Endothelial cell of umbilical vein (primary cell): ENCODE results near the gene KCNMB3. TPM values are rescaled to one million over a fixed set of nuclear protein-coding genes. Genes with fewer than 3 reads are reported as not detected.
"Not testable (repeated sequence)": the region's sequence is repeated elsewhere in the genome, so short reads cannot be mapped to it uniquely, and the experiment has no call there.

Experiments
- BruUV-seq: library from RNA; stranded (reverse); fragments of 400-500 nt; replicated peaks from 2 replicates; lab custom pipeline; 2021; lab: Mats Ljungman, UMichigan
- CTCF ChIA-PET: fragments of 300-600, 350-600 bp; sonication (Branson Sonifier 250); formaldehyde crosslinking; loops from one replicate; lab custom pipeline; 2021; ENCODE audit warnings: antibody characterized with exemption, inconsistent platforms; lab: Charles Lee
- POLR2A ChIA-PET: fragments of 300-600, 350-600 bp; sonication (Branson Sonifier 250); formaldehyde crosslinking; loops from one replicate; lab custom pipeline; 2021; ENCODE audit warnings: antibody characterized with exemption, inconsistent platforms; lab: Charles Lee
- DNase-seq: peaks from one replicate; pipeline ENCODE4 v3.0.0-alpha.2; 2011; ENCODE audit warnings: low read depth, low spot score
- FAIRE-seq: peaks from 2 replicates; lab custom pipeline; 2011; peaks lifted over from hg19 to GRCh38; lab: Jason Lieb, UNC
- H2AFZ ChIP-seq: 2 replicates; pipeline ENCODE4 v1.6.0; 2012; ENCODE audit warnings: low read depth, low read length, control low read depth, inconsistent platforms
- H3K27ac ChIP-seq: 2 replicates; pipeline ENCODE4 v1.5.1; 2011; ENCODE audit warnings: low read depth, mild to moderate bottlenecking, control low read depth, low read length, moderate library complexity; ENCODE audit not compliant: insufficient read depth
- H3K27me3 ChIP-seq, 2 experiments: 2 replicates each; pipeline versions ENCODE4 v1.6.0 to v1.6.1; 2011; ENCODE audit warnings: low read length in 2 of 2, mixed read lengths in 1 of 2; ENCODE audit not compliant: control insufficient read depth in 2 of 2, insufficient read depth in 2 of 2
- H3K36me3 ChIP-seq, 2 experiments: 2 replicates in 1 of 2; 3 replicates in 1 of 2; pipeline ENCODE4 v1.5.1; 2011; ENCODE audit warnings: low read length in 2 of 2, mild to moderate bottlenecking in 1 of 2, moderate library complexity in 1 of 2; ENCODE audit not compliant: control insufficient read depth in 2 of 2, insufficient read depth in 2 of 2; ENCODE audit errors: extremely low read depth in 1 of 2
- H3K4me1 ChIP-seq: 3 replicates; pipeline ENCODE4 v1.5.1; 2011; ENCODE audit warnings: mild to moderate bottlenecking, low read length; ENCODE audit not compliant: control insufficient read depth, insufficient read depth; ENCODE audit errors: extremely low read depth
- H3K4me2 ChIP-seq: 2 replicates; pipeline ENCODE4 v1.6.1; 2011; ENCODE audit warnings: low read length, control low read depth, mixed read lengths; ENCODE audit not compliant: insufficient read depth
- H3K4me3 ChIP-seq, 3 experiments: fragments of 200-600 bp in 1 of 3; sonication (generic), shearing (Covaris generic) in 1 of 3; replicated peaks in 1 of 3; 2 replicates each; pipeline ENCODE4 v1.5.1; 2011 to 2016; ENCODE audit warnings: control low read depth in 3 of 3, low read length in 3 of 3, mild to moderate bottlenecking in 2 of 3, inconsistent platforms in 1 of 3, low read depth in 1 of 3, moderate library complexity in 1 of 3; ENCODE audit not compliant: insufficient read depth in 1 of 3
- H3K79me2 ChIP-seq: 2 replicates; pipeline ENCODE4 v1.6.0; 2012; ENCODE audit warnings: low read length, inconsistent platforms; ENCODE audit not compliant: control insufficient read depth, insufficient read depth
- H3K9ac ChIP-seq: replicated peaks from 2 replicates; pipeline ENCODE3; 2011; ENCODE audit warnings: low read length, control low read depth; ENCODE audit not compliant: insufficient read depth; ENCODE audit errors: extremely low read depth
- H3K9me1 ChIP-seq: replicated peaks from 3 replicates; pipeline ENCODE4 v1.6.0; 2011; ENCODE audit warnings: mild to moderate bottlenecking, low read length; ENCODE audit not compliant: control insufficient read depth, insufficient read depth; ENCODE audit errors: extremely low read depth
- H3K9me3 ChIP-seq: replicated peaks from 2 replicates; pipeline ENCODE4 v1.5.1; 2012; ENCODE audit warnings: low read length, inconsistent platforms; ENCODE audit not compliant: control insufficient read depth, insufficient read depth
- H4K20me1 ChIP-seq: replicated peaks from 2 replicates; pipeline ENCODE3; 2011; ENCODE audit warnings: mild to moderate bottlenecking, low read length; ENCODE audit not compliant: control insufficient read depth, insufficient read depth; ENCODE audit errors: extremely low read depth
- EZH2 ChIP-seq: IDR thresholded peaks from 2 replicates; pipeline ENCODE4 v1.6.1; 2012; ENCODE audit warnings: borderline replicate concordance, low read depth, mild to moderate bottlenecking, moderate library complexity, low read length, inconsistent platforms; ENCODE audit not compliant: severe bottlenecking
- FOS ChIP-seq: IDR thresholded peaks from 2 replicates; pipeline ENCODE4 v1.6.1; 2011; ENCODE audit warnings: mild to moderate bottlenecking, low read length, moderate library complexity, borderline replicate concordance; ENCODE audit not compliant: insufficient read depth
- GATA2 ChIP-seq: IDR thresholded peaks from 2 replicates; pipeline ENCODE4 v1.7.0; 2011; ENCODE audit warnings: low read depth, mild to moderate bottlenecking, moderate library complexity, mixed read lengths, low read length; ENCODE audit not compliant: insufficient read length, insufficient read depth
- JUN ChIP-seq: IDR thresholded peaks from 2 replicates; pipeline ENCODE4 v1.6.1; 2011; ENCODE audit warnings: borderline replicate concordance, low read depth; ENCODE audit not compliant: insufficient read length, insufficient read depth
- MAX ChIP-seq: IDR thresholded peaks from 2 replicates; pipeline ENCODE4 v1.6.1; 2011; ENCODE audit not compliant: insufficient read depth, insufficient read length
- MYC ChIP-seq: IDR thresholded peaks from one replicate; pipeline ENCODE4 v1.6.1; 2011; ENCODE audit warnings: mild to moderate bottlenecking, low read depth, low read length
- POLR2A ChIP-seq: IDR thresholded peaks from 2 replicates; pipeline ENCODE4 v1.6.1; 2012; ENCODE audit warnings: low read depth, mild to moderate bottlenecking, control low read depth, low read length
- POLR2AphosphoS5 ChIP-seq: IDR thresholded peaks from 2 replicates; pipeline ENCODE4 v1.6.1; 2012; ENCODE audit warnings: low read depth, mild to moderate bottlenecking, control low read depth, low read length, moderate library complexity; ENCODE audit not compliant: insufficient read depth
- dilution Hi-C: fragments of 300-500 bp; cut with MboI; formaldehyde crosslinking; loops from one replicate; pipeline ENCODE4 v1.15.0; 2019; ENCODE audit warnings: low sequenced_read_pairs; ENCODE audit not compliant: extremely low pct_ligation_motif_present
- intact Hi-C: fragments of 100-400 bp; cut with micrococcal nuclease; formaldehyde crosslinking; loops from one replicate; pipeline ENCODE4 v1.10.0; 2022
- polyA plus RNA-seq, 4 experiments: library from polyadenylated mRNA; depleted of rRNA in 3 of 4; stranded (reverse) in 3 of 4; unstranded in 1 of 4; fragments of >200 nt; gene quantifications; 2 replicates each; pipeline versions ENCODE4 v1.2.1 to v1.2.3, GENCODE V29; 2011 to 2012; ENCODE audit warnings: missing spikeins in 1 of 4
- total RNA-seq: library from RNA; stranded (reverse); gene quantifications from 2 replicates; pipeline ENCODE4 v1.2.3, GENCODE V29; 2021
- TF ChIP-seq, protein P1 (sequence below), 2 donors: IDR thresholded peaks; 1 replicate in 1 of 2; 2 replicates in 1 of 2; pipeline ENCODE4 v1.5.1; 2011; ENCODE audit warnings: low read length in 2 of 2, mild to moderate bottlenecking in 2 of 2, moderate library complexity in 2 of 2, control low read depth in 1 of 2, inconsistent platforms in 1 of 2, low read depth in 1 of 2; ENCODE audit not compliant: insufficient read depth in 1 of 2; ENCODE audit errors: extremely low read depth in 1 of 2

KCNMB3 gene
- total and polyA plus RNA-seq, 2 donors (not counting 3 experiments of a cell fraction or from before 2014, with no cell fraction given), result 1.2 to 1.7 TPM

GRCh38 chr3:179258820-179259219 is 7.9 kb upstream of the KCNMB3 start:
- Histone ChIP-seq H3K27ac (no peak overlapping the region), H3K79me2 (no peaks in the 10 kb centered on the region), H3K9ac (no peak overlapping the region), H3K27me3 (no peaks in the 10 kb centered on the region), H3K4me3 (no peak overlapping the region), H3K4me1 (no peaks in the 10 kb centered on the region), H3K4me2 (no peak overlapping the region), H3K9me1 (no peaks in the 10 kb centered on the region), H2AFZ (no peak overlapping the region), H3K9me3 (no peaks in the 10 kb centered on the region), H4K20me1 (no peaks in the 10 kb centered on the region), H3K36me3 (no peaks in the 10 kb centered on the region)
- DNase-seq, result no peak
- no TSS peak for BruUV-seq
- FAIRE-seq, result no peak
- dilution Hi-C loops, result no loop called here
- ChIA-PET POLR2A (no interaction called here), CTCF (no interaction called here)
- TF ChIP-seq, protein P1, sequence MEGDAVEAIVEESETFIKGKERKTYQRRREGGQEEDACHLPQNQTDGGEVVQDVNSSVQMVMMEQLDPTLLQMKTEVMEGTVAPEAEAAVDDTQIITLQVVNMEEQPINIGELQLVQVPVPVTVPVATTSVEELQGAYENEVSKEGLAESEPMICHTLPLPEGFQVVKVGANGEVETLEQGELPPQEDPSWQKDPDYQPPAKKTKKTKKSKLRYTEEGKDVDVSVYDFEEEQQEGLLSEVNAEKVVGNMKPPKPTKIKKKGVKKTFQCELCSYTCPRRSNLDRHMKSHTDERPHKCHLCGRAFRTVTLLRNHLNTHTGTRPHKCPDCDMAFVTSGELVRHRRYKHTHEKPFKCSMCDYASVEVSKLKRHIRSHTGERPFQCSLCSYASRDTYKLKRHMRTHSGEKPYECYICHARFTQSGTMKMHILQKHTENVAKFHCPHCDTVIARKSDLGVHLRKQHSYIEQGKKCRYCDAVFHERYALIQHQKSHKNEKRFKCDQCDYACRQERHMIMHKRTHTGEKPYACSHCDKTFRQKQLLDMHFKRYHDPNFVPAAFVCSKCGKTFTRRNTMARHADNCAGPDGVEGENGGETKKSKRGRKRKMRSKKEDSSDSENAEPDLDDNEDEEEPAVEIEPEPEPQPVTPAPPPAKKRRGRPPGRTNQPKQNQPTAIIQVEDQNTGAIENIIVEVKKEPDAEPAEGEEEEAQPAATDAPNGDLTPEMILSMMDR (IDR thresholded peaks at IDR 0.05; ENCODE audit: extremely low read depth in 1 of 2, insufficient read depth in 1 of 2, low read depth in 1 of 2, low read length in 2 of 2), result no peak
- TF ChIP-seq EZH2 (no peak), JUN (no peak), POLR2AphosphoS5 (no peak), GATA2 (no peak), MAX (no peak), MYC (no peak), POLR2A (no peak), FOS (no peak)
- intact Hi-C loops, result no loop called here

DNA sequence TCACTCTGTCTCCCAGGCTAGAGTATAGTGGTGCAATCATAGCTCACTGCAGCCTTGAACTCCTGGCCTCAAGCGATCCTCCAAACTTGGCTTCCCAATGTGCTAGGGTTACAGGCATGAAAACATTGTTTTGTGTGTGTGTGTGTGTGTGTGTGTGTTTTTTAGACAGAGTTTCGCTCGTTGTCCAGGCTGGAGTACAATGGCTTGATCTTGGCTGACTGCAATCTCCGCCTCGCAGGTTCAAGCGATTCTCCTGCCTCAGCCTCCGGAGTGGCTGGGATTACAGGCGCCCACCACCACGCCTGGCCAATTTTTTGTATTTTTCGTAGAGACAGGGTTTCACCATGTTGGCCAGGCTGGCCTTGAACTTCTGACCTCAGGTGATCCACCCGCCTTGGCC is 6.8 kb upstream of the KCNMB3 start:
- H3K4me2 ChIP-seq, H3K9me1 ChIP-seq, FAIRE-seq, dilution Hi-C loops, H3K4me3 ChIP-seq, H3K79me2 ChIP-seq, DNase-seq, H3K4me1 ChIP-seq, H2AFZ ChIP-seq, H3K9ac ChIP-seq, POLR2A ChIA-PET, H3K27me3 ChIP-seq, H3K27ac ChIP-seq, H3K9me3 ChIP-seq, H3K36me3 ChIP-seq, intact Hi-C loops, H4K20me1 ChIP-seq, BruUV-seq: not testable (repeated sequence)
- CTCF ChIA-PET, result interaction anchor here (0.8 kb wide), 1 partner anchor 31 kb away, joined by 3 read pairs; no protein-coding TSS in a partner anchor
